ENCODE results near the gene ADAMTSL3. TPM values are rescaled to one million over a fixed set of nuclear protein-coding genes. Genes with fewer than 3 reads are reported as not detected.

The ADAMTSL3 gene
- total RNA-seq (not detected in 2 replicates), polyA plus RNA-seq (0.01 TPM in 1 of 2 replicates, not detected in the other), polyA minus RNA-seq (not detected in 2 replicates)
- total RNA-seq (2013), result 0.82 TPM

GRCh38 chr15:83653639-83654378 is at the start of gene ADAMTSL3:
ADAMTSL3 (plus strand) TSS chr15:83654123; CDS start chr15:83655762, 1,639 bp downstream.
- H3K4me3 Mint-ChIP-seq, result no peak within 1 kb of the TSS
- Histone ChIP-seq H3K4me3 (ENCODE audit: control extremely low read depth in 1 of 5, extremely low read depth in 1 of 5, insufficient read depth in 1 of 5, low read depth in 2 of 5, low read length in 4 of 5) (no peak within 1 kb of the TSS), H3K9me3 (ENCODE audit: control extremely low read depth in 1 of 3, control insufficient read depth in 2 of 3, insufficient read depth in 1 of 3, low read length in 2 of 3) (peaks cover 0 to 12% (median 0%) of the 10 kb centered on the region in 3 donors), H4K20me1 (ENCODE audit: control insufficient read depth, insufficient read depth, low read length, poor library complexity, severe bottlenecking) (no peaks in the 10 kb centered on the region), H3K27me3 (replicated peaks in 1 of 4; ENCODE audit: control extremely low read depth in 1 of 4, control insufficient read depth in 3 of 4, insufficient read depth in 4 of 4, low read length in 3 of 4) (peaks cover 0 to 40% (median 1%) of the 10 kb centered on the region in 4 experiments), H2AFZ (ENCODE audit: insufficient read depth, low read depth, low read length, poor library complexity, severe bottlenecking) (no peak within 1 kb of the TSS), H3K4me2 (replicated peaks; ENCODE audit: low read depth, low read length, poor library complexity, severe bottlenecking) (no peak within 1 kb of the TSS), H3K4me1 (ENCODE audit: control insufficient read depth in 2 of 2, insufficient read depth in 2 of 2, low read length in 2 of 2) (no peaks in the 10 kb centered on the region), H3K27ac (ENCODE audit: low read length in 2 of 2) (no peak within 1 kb of the TSS), H3K79me2 (ENCODE audit: control insufficient read depth, insufficient read depth, low read length) (no peaks in the 10 kb centered on the region), H3K36me3 (replicated peaks in 1 of 2; ENCODE audit: control extremely low read depth in 1 of 2, control insufficient read depth in 1 of 2, extremely low read depth in 1 of 2, insufficient read depth in 2 of 2, low read length in 1 of 2) (no peaks in the 10 kb centered on the region), H3K9ac (ENCODE audit: low read length) (no peak within 1 kb of the TSS)
- no peak for TF ChIP-seq CTCF (IDR thresholded peaks at IDR 0.05)
- no peak for TF ChIP-seq EZH2 (IDR thresholded peaks at IDR 0.05; ENCODE audit: borderline replicate concordance, insufficient read depth, low read depth, low read length, poor library complexity, severe bottlenecking)
- no peaks in the 10 kb centered on the region for H3K9me3 Mint-ChIP-seq (ENCODE audit: insufficient read depth)
- H3K27me3 Mint-ChIP-seq, result peaks cover 39% of the 10 kb centered on the region
- POLR2A ChIA-PET, result no interaction called here
- WGBS (ENCODE audit: insufficient coverage), result 9% methylated on average over 105 of the region's 105 CpGs
- no peak within 1 kb of the TSS for H3K27ac Mint-ChIP-seq
- no peaks in the 10 kb centered on the region for H3K4me1 Mint-ChIP-seq
- DNase-seq (no peak), ATAC-seq (ENCODE audit: low read depth) (no peak)
- intact Hi-C loops (cut with micrococcal nuclease), result no loop called here
- CTCF ChIA-PET, result no interaction called here

- intact Hi-C loops (cut with micrococcal nuclease), result no loop called here
- peaks cover 7% of the 10 kb centered on the region for H3K9me3 Mint-ChIP-seq (ENCODE audit: insufficient read depth)
- H2AFZ ChIP-seq (ENCODE audit: insufficient read depth, low read depth, low read length, poor library complexity, severe bottlenecking), result no peak overlapping the region
- H3K9ac ChIP-seq (ENCODE audit: low read length), result no peak overlapping the region
- no peak overlapping the region for H3K27ac ChIP-seq (ENCODE audit: low read length in 2 of 2)
- no peaks in the 10 kb centered on the region for H3K9me3 ChIP-seq (ENCODE audit: control extremely low read depth in 1 of 3, control insufficient read depth in 2 of 3, insufficient read depth in 1 of 3, low read length in 2 of 3)
- ChIA-PET POLR2A (no interaction called here), CTCF (interaction anchor here (0.6 kb wide), 1 partner anchor 1307 kb away, joined by 4 read pairs; no protein-coding TSS in a partner anchor)
- peaks cover 0 to 4% (median 0%) of the 10 kb centered on the region in 4 experiments for H3K27me3 ChIP-seq (replicated peaks in 1 of 4; ENCODE audit: control extremely low read depth in 1 of 4, control insufficient read depth in 3 of 4, insufficient read depth in 4 of 4, low read length in 3 of 4)
- H3K4me3 ChIP-seq (ENCODE audit: control extremely low read depth in 1 of 5, extremely low read depth in 1 of 5, insufficient read depth in 1 of 5, low read depth in 2 of 5, low read length in 4 of 5), result no peak overlapping the region
- ATAC-seq (ENCODE audit: low read depth) (no peak), DNase-seq (no peak)
- H4K20me1 ChIP-seq (ENCODE audit: control insufficient read depth, insufficient read depth, low read length, poor library complexity, severe bottlenecking), result no peaks in the 10 kb centered on the region
- no peaks in the 10 kb centered on the region for H3K4me1 ChIP-seq (ENCODE audit: control insufficient read depth in 2 of 2, insufficient read depth in 2 of 2, low read length in 2 of 2)
- peaks cover 7% of the 10 kb centered on the region for H3K27me3 Mint-ChIP-seq
- no peaks in the 10 kb centered on the region for H3K36me3 ChIP-seq (replicated peaks in 1 of 2; ENCODE audit: control extremely low read depth in 1 of 2, control insufficient read depth in 1 of 2, extremely low read depth in 1 of 2, insufficient read depth in 2 of 2, low read length in 1 of 2)
- H3K4me2 ChIP-seq (replicated peaks; ENCODE audit: low read depth, low read length, poor library complexity, severe bottlenecking), result no peak overlapping the region
- no peaks in the 10 kb centered on the region for H3K4me1 Mint-ChIP-seq
- H3K27ac Mint-ChIP-seq, result no peak overlapping the region
- no peaks in the 10 kb centered on the region for H3K79me2 ChIP-seq (ENCODE audit: control insufficient read depth, insufficient read depth, low read length)
- H3K4me3 Mint-ChIP-seq, result no peak overlapping the region
- no CpG with 5 or more reads among the region's 1 CpG for WGBS (ENCODE audit: insufficient coverage)
- TF ChIP-seq CTCF (IDR thresholded peaks at IDR 0.05) (no peak), EZH2 (IDR thresholded peaks at IDR 0.05; ENCODE audit: borderline replicate concordance, insufficient read depth, low read depth, low read length, poor library complexity, severe bottlenecking) (no peak)
Measured at GRCh38 chr15:83604549-83604948, 49.4 kb upstream of the ADAMTSL3 start.
